Urinary bladder (tissue), 4 donors: Measurements from ENCODE around the gene ICAM5. TPM values are rescaled to one million over a fixed set of nuclear protein-coding genes. Genes with fewer than 3 reads are reported as not detected.

Source experiments
- DNase-seq: peaks from one replicate; pipeline ENCODE4 v3.0.0-alpha.2; 2015; ENCODE audit errors: extremely low spot score
- H3K27ac ChIP-seq: one replicate; pipeline ENCODE4 v1.5.1; 2013; ENCODE audit warnings: low read depth, mild to moderate bottlenecking, moderate library complexity
- H3K36me3 ChIP-seq: one replicate; pipeline ENCODE4 v1.6.1; 2013; ENCODE audit warnings: mild to moderate bottlenecking, moderate library complexity; ENCODE audit not compliant: insufficient read depth
- H3K4me1 ChIP-seq: one replicate; pipeline ENCODE4 v1.6.1; 2013; ENCODE audit warnings: mild to moderate bottlenecking, moderate library complexity; ENCODE audit not compliant: insufficient read depth
- H3K4me3 ChIP-seq: one replicate; pipeline ENCODE4 v1.5.1; 2013; ENCODE audit warnings: low read depth, low read length
- WGBS: extraction: QIAGEN DNeasy Blood & Tissue Kit; methylation state at CpG from one replicate; pipeline ENCODE4 v1.1.7; 2013; 5-methylcytosine and 5-hydroxymethylcytosine counted together
- polyA plus RNA-seq: library from polyadenylated mRNA; stranded (reverse); fragments of 200-250 nt; gene quantifications from one replicate; pipeline ENCODE4 v1.2.3, GENCODE V29; 2013
- total RNA-seq: library from RNA; depleted of rRNA; stranded (reverse); fragments of >200 nt; gene quantifications from one replicate; pipeline ENCODE4 v1.2.3, GENCODE V29; 2014
- donor health status: healthy with polysubstance abuse.
- donor health status: healthy.

The ICAM5 gene
- total and polyA plus RNA-seq, 2 donors = 0.53 to 1.8 TPM

- no peaks in the 10 kb centered on the region for H3K36me3 ChIP-seq
- whole genome bisulfite sequencing = 93% methylated on average over 24 of the region's 24 CpGs
- no peaks in the 10 kb centered on the region for H3K4me1 ChIP-seq
- no peak for DNase-seq
- no peak within 1 kb of the TSS for H3K27ac ChIP-seq
- no peak within 1 kb of the TSS for H3K4me3 ChIP-seq
Measured at GRCh38 chr19:10309423-10309822, 19.7 kb downstream of the ICAM5 start, which contains the start of gene ZGLP1. TSS of gene ZGLP1 (minus strand) at chr19:10309815.

DNA sequence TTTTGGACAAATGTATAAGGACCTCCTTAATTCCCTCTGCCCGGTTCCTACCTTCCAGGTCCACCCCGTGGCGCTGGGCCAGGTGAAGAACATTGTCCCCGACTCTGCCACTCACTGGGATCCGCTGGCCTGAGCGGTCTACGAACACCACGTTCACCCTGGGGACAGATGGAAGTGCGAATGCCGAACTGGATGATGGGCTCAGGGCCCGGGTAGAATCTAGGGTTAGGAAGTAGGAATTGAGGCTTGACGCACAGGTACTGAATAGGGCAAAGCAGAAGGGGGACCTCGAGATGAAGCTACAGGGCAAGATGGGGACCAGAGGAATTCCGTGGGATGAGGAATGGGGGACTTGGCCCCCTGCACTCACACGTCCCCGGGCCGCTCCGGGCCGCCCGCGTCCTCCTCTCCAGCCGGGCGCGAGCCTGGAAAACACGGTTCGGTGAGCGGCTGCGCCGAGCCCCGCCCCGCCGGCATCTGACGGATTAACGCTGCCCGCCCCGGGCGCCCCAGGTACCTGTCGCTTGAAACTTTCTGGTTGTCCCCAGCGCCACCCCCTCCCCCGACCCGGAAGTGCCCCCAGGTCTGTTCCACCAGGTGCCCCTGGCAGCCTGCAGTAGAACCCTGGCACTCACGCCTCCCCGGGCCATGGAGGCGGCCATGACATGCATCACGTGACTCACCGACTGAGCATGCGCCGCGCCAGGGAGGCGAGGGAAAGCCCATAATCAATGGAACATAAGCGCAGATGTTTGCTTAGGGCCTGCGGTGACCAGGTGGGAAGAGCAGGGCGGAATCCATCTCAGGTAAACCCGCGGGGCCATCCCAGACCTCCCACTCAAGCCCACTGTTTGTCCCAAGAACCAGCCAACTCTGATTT, 25.8 kb downstream of the ICAM5 start, which contains the start of gene FDX2:
FDX2 (minus strand) TSS at position 681 of the 880 bp plus-strand sequence; CDS start at position 662, 19 bp downstream.
- no peak within 1 kb of the TSS for H3K27ac ChIP-seq
- under 1% methylated on average over 55 of the region's 55 CpGs for WGBS
- peak; percentile 57 for DNase-seq
- no peaks in the 10 kb centered on the region for H3K4me1 ChIP-seq
- peak within 1 kb of the TSS; percentile 82 for H3K4me3 ChIP-seq
- peaks cover under 1% of the 10 kb centered on the region for H3K36me3 ChIP-seq

GRCh38 chr19:10316229-10317044, 26.7 kb downstream of the ICAM5 start:
- WGBS = 63% methylated on average over 19 of the region's 19 CpGs
- no peak overlapping the region for H3K4me3 ChIP-seq
- peaks cover 4% of the 10 kb centered on the region for H3K36me3 ChIP-seq
- H3K4me1 ChIP-seq = no peaks in the 10 kb centered on the region
- DNase-seq = no peak
- H3K27ac ChIP-seq = no peak overlapping the region

DNA sequence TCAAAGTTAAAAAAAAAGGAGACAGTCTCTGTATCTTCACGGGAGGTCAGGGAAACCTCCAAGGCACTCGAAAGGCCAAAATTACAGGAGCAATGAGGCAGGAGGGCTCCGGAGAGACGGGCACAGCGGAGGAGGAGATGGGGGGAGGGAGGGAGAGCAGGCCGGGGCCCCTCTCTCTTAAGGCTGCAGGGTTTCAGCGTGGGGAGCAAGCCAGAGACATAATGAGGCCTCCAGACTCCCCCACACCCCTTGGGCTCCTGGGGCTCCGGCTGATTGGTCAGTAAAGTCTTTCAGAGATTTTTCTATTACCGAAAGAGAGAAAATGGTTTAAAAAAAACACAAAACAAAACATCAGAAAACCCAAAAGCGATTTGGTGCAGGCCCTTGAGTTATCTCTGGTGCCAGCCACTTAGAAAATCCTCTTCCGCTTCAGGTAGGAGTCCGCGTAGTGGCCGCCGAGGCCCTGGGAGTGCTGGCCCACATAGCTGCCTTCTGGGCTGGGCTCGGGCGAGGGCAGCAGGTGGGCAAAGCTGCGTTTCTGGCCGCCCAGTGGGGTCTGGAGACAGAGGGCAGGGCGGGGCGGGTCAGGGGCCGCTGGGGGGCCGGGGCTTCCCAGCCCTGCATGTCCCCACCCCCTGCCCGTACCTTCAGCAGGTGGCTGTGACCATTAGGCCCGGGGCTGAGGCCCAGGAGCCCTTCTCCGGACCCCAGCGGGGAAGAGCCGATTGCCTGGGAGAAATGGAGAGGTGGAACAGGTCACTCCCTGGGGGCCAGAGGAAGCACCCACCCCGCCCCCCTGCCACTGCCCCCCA, 27.5 kb downstream of the ICAM5 start:
- Histone ChIP-seq H3K27ac (no peak overlapping the region), H3K4me3 (no peak overlapping the region), H3K4me1 (no peaks in the 10 kb centered on the region), H3K36me3 (peaks cover 5% of the 10 kb centered on the region)
- no peak for DNase-seq
- 82% methylated on average over 29 of the region's 29 CpGs for WGBS

GRCh38 chr19:10317857-10318462, 28.2 kb downstream of the ICAM5 start:
- WGBS = 95% methylated on average over 15 of the region's 15 CpGs
- no peak for DNase-seq
- H3K36me3 ChIP-seq = peaks cover 5% of the 10 kb centered on the region
- no peaks in the 10 kb centered on the region for H3K4me1 ChIP-seq
- H3K27ac ChIP-seq = no peak overlapping the region
- no peak overlapping the region for H3K4me3 ChIP-seq

GRCh38 chr19:10318807-10319682, 29.3 kb downstream of the ICAM5 start:
- Histone ChIP-seq H3K27ac (no peak overlapping the region), H3K4me3 (no peak overlapping the region), H3K4me1 (no peaks in the 10 kb centered on the region), H3K36me3 (peaks cover 5% of the 10 kb centered on the region)
- 94% methylated on average over 13 of the region's 13 CpGs for WGBS
- DNase-seq = no peak

GRCh38 chr19:10320602-10321416, 31.1 kb downstream of the ICAM5 start:
- no peak overlapping the region for H3K27ac ChIP-seq
- no peak for DNase-seq
- 93% methylated on average over 32 of the region's 32 CpGs for WGBS
- H3K4me3 ChIP-seq = no peak overlapping the region
- H3K36me3 ChIP-seq = peaks cover 5% of the 10 kb centered on the region
- H3K4me1 ChIP-seq = no peaks in the 10 kb centered on the region

DNA sequence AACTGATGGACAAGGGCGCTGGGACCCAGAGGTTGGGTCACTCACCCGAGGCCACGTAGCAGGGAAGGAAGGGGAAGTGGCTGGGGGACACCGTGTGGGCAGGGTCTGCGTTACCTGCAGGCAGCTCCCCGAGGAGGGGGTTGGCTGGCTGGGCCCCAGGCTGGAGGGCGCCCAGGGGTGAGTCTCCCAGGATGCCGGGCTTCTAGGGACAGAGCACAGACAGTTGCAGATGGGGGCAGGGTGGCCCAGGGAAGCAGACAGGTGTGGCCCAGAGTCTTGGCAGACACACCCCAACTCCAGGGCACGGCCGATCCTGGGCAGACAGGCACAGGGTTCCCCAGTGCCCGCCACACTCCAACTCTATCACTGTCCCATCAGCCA, 31.7 kb downstream of the ICAM5 start:
- Histone ChIP-seq H3K4me1 (no peaks in the 10 kb centered on the region), H3K4me3 (no peak overlapping the region), H3K36me3 (peaks cover 5% of the 10 kb centered on the region), H3K27ac (no peak overlapping the region)
- no peak for DNase-seq
- WGBS = 89% methylated on average over 11 of the region's 11 CpGs

GRCh38 chr19:10321874-10322835, 32.4 kb downstream of the ICAM5 start:
- peaks cover 5% of the 10 kb centered on the region for H3K36me3 ChIP-seq
- H3K4me1 ChIP-seq = no peaks in the 10 kb centered on the region
- no peak overlapping the region for H3K27ac ChIP-seq
- 90% methylated on average over 19 of the region's 19 CpGs for WGBS
- H3K4me3 ChIP-seq = no peak overlapping the region
- no peak for DNase-seq

DNA sequence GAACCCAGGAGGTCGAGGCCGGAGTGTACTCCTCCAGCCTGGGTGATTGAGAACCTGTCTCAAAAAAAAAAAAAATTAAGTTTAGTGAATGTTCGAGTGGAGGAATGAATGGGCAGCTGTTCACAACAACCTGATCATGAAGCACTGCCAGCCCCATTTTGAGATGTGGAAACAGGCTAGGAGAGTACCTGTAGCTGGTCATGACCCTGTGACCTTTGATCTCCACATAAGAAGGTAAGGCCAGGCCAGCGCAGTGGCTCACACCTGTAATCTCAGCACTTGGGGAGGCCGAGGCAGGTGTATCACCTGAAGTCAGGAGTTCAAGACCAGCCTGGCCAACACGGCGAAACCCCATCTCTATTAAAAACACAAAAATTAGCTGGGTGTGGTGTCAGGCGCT, 36.0 kb downstream of the ICAM5 start:
- no peaks in the 10 kb centered on the region for H3K4me1 ChIP-seq
- 93% methylated on average over 8 of the region's 8 CpGs for WGBS
- H3K4me3 ChIP-seq = no peak overlapping the region
- no peak for DNase-seq
- H3K27ac ChIP-seq = no peak overlapping the region
- peaks cover 3% of the 10 kb centered on the region for H3K36me3 ChIP-seq

- Histone ChIP-seq H3K4me1 (no peaks in the 10 kb centered on the region), H3K27ac (no peak overlapping the region), H3K4me3 (no peak overlapping the region), H3K36me3 (no peaks in the 10 kb centered on the region)
- WGBS = 87% methylated on average over 7 of the region's 7 CpGs
- DNase-seq = no peak
Measured at GRCh38 chr19:10327793-10328192, 38.0 kb downstream of the ICAM5 start.
